22Rv1 (cell line): Measurements from ENCODE around the gene APOBEC3C.

ENCODE experiments used
- CTCF ChIP-seq: fragments of 450-650 bp; IDR thresholded peaks from 2 replicates; pipeline ENCODE4 v1.5.1; 2017; ENCODE audit warnings: mild to moderate bottlenecking
- ZFX ChIP-seq: fragments of 450-650 bp; IDR thresholded peaks from 2 replicates; pipeline ENCODE4 v1.6.1; 2017; ENCODE audit warnings: antibody characterized with exemption, borderline replicate concordance

- TF ChIP-seq CTCF: peak; percentile 79
- no peak for TF ChIP-seq ZFX
Observed at GRCh38 chr22:38973289-38974169, 40.5 kb upstream of the APOBEC3C start.
